ENCODE data around the gene VASN.

VASN gene

GRCh38 chr16:4385789-4386450 lies 14.3 kb downstream of the VASN start:
- no peak for DNase-seq (ENCODE audit: low read depth)
- H3K4me3 ChIP-seq (ENCODE audit: low read length), result no peak overlapping the region
- no peak for TF ChIP-seq CTCF (conservative IDR thresholded peaks at IDR 0.05; ENCODE audit: low read length)

DNA sequence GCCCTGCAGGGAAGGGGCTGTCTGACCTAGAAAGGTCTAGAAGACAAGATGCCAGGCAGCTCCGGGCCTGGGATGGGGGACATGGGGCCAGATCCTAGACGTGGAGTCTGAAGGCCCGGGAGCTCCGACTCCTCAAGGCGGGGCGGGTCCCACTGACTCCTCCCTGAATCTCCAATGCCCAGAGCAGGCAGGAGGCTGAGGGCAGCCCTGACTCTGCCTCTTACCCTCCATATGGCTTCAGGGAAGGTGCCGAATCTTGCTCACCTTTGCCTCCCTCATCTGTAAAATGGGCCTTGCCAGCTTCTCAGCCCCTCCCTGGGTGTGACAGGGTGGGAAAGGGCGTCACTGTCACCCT lies 14.8 kb downstream of the VASN start:
- peak; percentile 68 for DNase-seq (ENCODE audit: low read depth)
- no peak overlapping the region for H3K4me3 ChIP-seq (ENCODE audit: low read length)
- TF ChIP-seq CTCF (conservative IDR thresholded peaks at IDR 0.05; ENCODE audit: low read length), result no peak

- no peak for TF ChIP-seq CTCF (conservative IDR thresholded peaks at IDR 0.05; ENCODE audit: low read length)
- no peak overlapping the region for H3K4me3 ChIP-seq (ENCODE audit: low read length)
- DNase-seq (ENCODE audit: low read depth), result peak; percentile 58
Measured at GRCh38 chr16:4386951-4387565, 15.4 kb downstream of the VASN start.

DNA sequence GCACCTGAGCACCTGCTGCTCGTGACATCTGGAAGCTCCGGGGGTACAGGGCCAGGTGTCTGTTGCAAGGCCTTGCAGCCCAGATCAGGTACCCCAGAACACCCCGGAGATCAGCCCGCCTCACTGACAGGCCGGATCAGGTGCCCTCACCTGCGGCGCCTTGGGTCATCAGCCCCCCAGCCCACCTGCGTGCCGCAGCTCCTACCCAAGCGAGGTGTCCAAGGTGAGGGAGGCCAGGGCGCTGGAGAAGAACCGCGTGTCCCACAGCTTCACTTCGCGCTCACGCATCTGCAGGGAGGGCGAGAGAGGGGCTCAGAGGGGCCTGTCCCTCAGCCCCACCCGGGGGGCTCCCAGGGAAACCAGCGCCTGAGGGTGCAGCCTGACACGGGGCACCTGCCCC lies 16.1 kb downstream of the VASN start:
- no peak for TF ChIP-seq CTCF (conservative IDR thresholded peaks at IDR 0.05; ENCODE audit: low read length)
- no peak overlapping the region for H3K4me3 ChIP-seq (ENCODE audit: low read length)
- no peak for DNase-seq (ENCODE audit: low read depth)

GRCh38 chr16:4388271-4389021 lies 16.8 kb downstream of the VASN start:
- TF ChIP-seq CTCF (conservative IDR thresholded peaks at IDR 0.05; ENCODE audit: low read length), result no peak
- peak; percentile 57 for DNase-seq (ENCODE audit: low read depth)
- no peak overlapping the region for H3K4me3 ChIP-seq (ENCODE audit: low read length)

DNA sequence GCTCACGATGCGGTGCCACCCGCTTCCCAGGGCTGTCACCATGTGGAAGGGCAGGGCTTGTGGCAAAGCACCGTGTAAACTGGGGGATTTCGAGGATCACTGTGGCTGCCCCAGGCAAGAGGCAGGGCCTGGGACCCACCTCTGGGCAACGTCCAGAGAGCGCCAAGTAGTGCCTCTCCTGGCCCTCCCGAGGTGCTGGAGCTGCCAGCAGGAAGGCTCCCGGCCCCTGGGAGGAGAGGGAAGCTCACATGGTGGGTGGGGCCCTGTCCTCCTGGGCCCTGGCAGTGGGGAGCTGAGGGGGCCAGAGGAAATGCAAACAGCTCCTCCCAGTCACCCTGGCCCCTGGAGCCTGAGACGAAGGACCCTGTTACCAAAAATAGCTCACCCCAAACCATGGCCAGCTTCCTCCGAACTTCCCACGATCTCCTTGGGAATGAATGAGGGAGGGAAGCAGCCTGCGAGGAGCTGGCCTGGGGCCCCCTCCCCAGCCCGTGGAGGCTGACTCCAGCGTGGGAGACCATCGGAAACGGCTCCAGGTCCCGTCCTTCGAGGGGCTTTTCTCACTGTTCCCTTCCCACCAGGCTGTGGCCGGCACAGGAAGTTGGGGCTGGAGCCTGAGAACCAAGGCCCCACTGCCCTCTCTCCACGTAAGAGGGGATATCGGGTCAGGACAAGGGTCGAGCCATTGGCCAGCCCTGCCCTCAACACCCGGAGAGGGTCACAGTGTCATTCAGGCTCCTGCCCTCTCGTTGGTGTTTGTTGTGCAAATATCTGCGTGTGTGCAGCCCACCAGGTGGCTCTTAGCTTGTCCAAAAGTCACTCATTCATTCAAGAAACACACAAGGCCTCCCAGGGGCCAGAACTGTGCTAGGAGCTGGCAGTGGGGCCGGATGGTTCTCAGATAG lies 17.7 kb downstream of the VASN start:
- H3K4me3 ChIP-seq (ENCODE audit: low read length), result no peak overlapping the region
- TF ChIP-seq CTCF (conservative IDR thresholded peaks at IDR 0.05; ENCODE audit: low read length), result no peak
- DNase-seq (ENCODE audit: low read depth), result no peak
